A549 treated with RU486 at 1 μM for 4 hours (cell line): Measurements from ENCODE around the gene CAMKK1. TPM values are rescaled to one million over a fixed set of nuclear protein-coding genes. Genes with fewer than 3 reads are reported as not detected.

Experiments used
- total RNA-seq: library from RNA; stranded (reverse); fragments of 200-300 nt; extraction: Qiagen RNA extraction; gene quantifications from 5 replicates; pipeline ENCODE4 v1.2.3, GENCODE V29; 2022; ENCODE audit warnings: low read depth

CAMKK1 gene
- 14.3 to 15.7 TPM (median 15.3 TPM) in 5 replicates for total RNA-seq

GRCh38 chr17:3893003-3893719 lies at the start of gene CAMKK1:
TSS of gene CAMKK1 (minus strand) at chr17:3893053. CDS start at chr17:3885687, 7,366 bp downstream.

GRCh38 chr17:3915995-3916696 lies 23.3 kb upstream of the CAMKK1 start, which contains the start of gene P2RX1:
TSS of gene P2RX1 (minus strand) at chr17:3916465. CDS start at chr17:3916225, 240 bp downstream.

GRCh38 chr17:3845621-3846436 lies 47.0 kb downstream of the CAMKK1 start, which contains the start of gene NCBP3:
TSS of gene NCBP3 (minus strand) at chr17:3846246. CDS start at chr17:3846223, 23 bp downstream.

Other genes starting within 250 kb of the CAMKK1 start
- gene TAX1BP3, start 224.5 kb downstream of the CAMKK1 start, total RNA-seq = 272 to 346 TPM (median 308 TPM) in 5 replicates
- gene EMC6, start 224.2 kb downstream of the CAMKK1 start, total RNA-seq = 113 to 164 TPM (median 164 TPM) in 5 replicates
- gene P2RX5, start 196.9 kb downstream of the CAMKK1 start, total RNA-seq = 15.2 to 23.3 TPM (median 21.4 TPM) in 5 replicates
- gene HASPIN, start 169.2 kb downstream of the CAMKK1 start, total RNA-seq = 13.7 to 16.9 TPM (median 13.9 TPM) in 5 replicates
- gene ITGAE, start 91.9 kb downstream of the CAMKK1 start, total RNA-seq = 94.5 to 108 TPM (median 99.9 TPM) in 5 replicates
- 30.5 to 35.2 TPM (median 31.0 TPM) in 5 replicates for gene NCBP3, start 46.8 kb downstream of the CAMKK1 start, total RNA-seq
- 0.07 TPM in 1 of 5 replicates, not detected in the others for gene P2RX1, start 23.4 kb upstream of the CAMKK1 start, total RNA-seq
- 2.9 to 5.2 TPM (median 4.2 TPM) in 5 replicates for gene ATP2A3, start 71.4 kb upstream of the CAMKK1 start, total RNA-seq
- gene ZZEF1, start 250.0 kb upstream of the CAMKK1 start, total RNA-seq = 10.7 to 14.0 TPM (median 13.1 TPM) in 5 replicates